K562 (cell line): ENCODE data around the gene SLC25A42. TPM values are rescaled to one million over a fixed set of nuclear protein-coding genes. Genes with fewer than 3 reads are reported as not detected.

Experiments
- CBFB ChIP-seq: sonication (generic); formaldehyde crosslinking; IDR thresholded peaks from 2 replicates; pipeline ENCODE4 v1.4.0; 2020; ENCODE audit warnings: mild to moderate bottlenecking, missing genetic modification reagents
- EP300 ChIP-seq: IDR thresholded peaks from 2 replicates; pipeline ENCODE4 v1.6.1; 2012; ENCODE audit warnings: low read length, improper control_type of control experiment
- GABPB1 ChIP-seq: sonication (generic); formaldehyde crosslinking; IDR thresholded peaks from 2 replicates; pipeline ENCODE4 v1.8.0; 2022; ENCODE audit warnings: mild to moderate bottlenecking, missing genetic modification reagents
- LARP7 ChIP-seq: fragments of 450-650 bp; IDR thresholded peaks from 2 replicates; pipeline ENCODE4 v1.6.1; 2016
- MEF2D ChIP-seq: conservative IDR thresholded peaks from 2 replicates; pipeline ENCODE4 v1.6.1; 2016; ENCODE audit warnings: low read depth, missing genetic modification characterization, missing compliant biosample characterization
- NFYB ChIP-seq: IDR thresholded peaks from 2 replicates; pipeline ENCODE4 v1.6.1; 2011; ENCODE audit warnings: mild to moderate bottlenecking, moderate library complexity; ENCODE audit not compliant: insufficient read length; ENCODE audit errors: extremely low read depth
- PHF8 ChIP-seq: fragments of 200-600 bp; sonication (generic); IDR thresholded peaks from 2 replicates; pipeline ENCODE4 v1.6.1; 2012; ENCODE audit warnings: mixed run types, mild to moderate bottlenecking, inconsistent platforms, low read length, moderate library complexity, borderline replicate concordance
- U2AF1 ChIP-seq: fragments of 200-400 bp; formaldehyde crosslinking; optimal IDR thresholded peaks from 2 replicates; pipeline ENCODE3; 2017; ENCODE audit warnings: mild to moderate bottlenecking, low read depth, low read length, moderate library complexity
- ZBTB8A ChIP-seq: fragments of 450-650 bp; IDR thresholded peaks from 2 replicates; pipeline ENCODE4 v1.6.1; 2018; ENCODE audit warnings: mild to moderate bottlenecking, moderate library complexity; ENCODE audit not compliant: partially characterized antibody
- ZNF165 ChIP-seq: fragments of 250-450 bp; sonication (Bioruptor Pico); IDR thresholded peaks from 2 replicates; pipeline ENCODE4 v1.4.0; 2020; ENCODE audit warnings: borderline replicate concordance
- polyA plus RNA-seq, 8 experiments: library from polyadenylated mRNA; depleted of rRNA in 4 of 8; stranded (reverse) in 5 of 8; unstranded in 3 of 8; fragments of >200 nt; fragmentation: Nextera tagmentation in 2 of 8; fragmentation: Illumina TruSeq in 1 of 8; extraction: Ambion mirVana in 2 of 8; extraction: Trizol in 1 of 8; gene quantifications; 2 replicates each; pipeline versions ENCODE4 v1.2.1 to v1.2.3, GENCODE V29; 2011 to 2014; ENCODE audit warnings: inconsistent platforms in 1 of 8, missing spikeins in 1 of 8
- total RNA-seq, 7 experiments: library from RNA; depleted of rRNA in 6 of 7; stranded (reverse); fragments of >200 nt in 6 of 7; fragmentation: Illumina TruSeq in 2 of 7; extraction: Trizol in 2 of 7; gene quantifications; 2 replicates each; pipeline versions ENCODE4 v1.2.1 to v1.2.3, GENCODE V29; 2011 to 2021; ENCODE audit warnings: low replicate concordance in 1 of 7
- TF ChIP-seq, protein P1 (sequence below), 2 experiments: fragments of 450-650 bp; IDR thresholded peaks; 2 replicates each; pipeline ENCODE4 v1.6.1; 2016; ENCODE audit warnings: mild to moderate bottlenecking in 2 of 2, borderline replicate concordance in 1 of 2, low read depth in 1 of 2, moderate library complexity in 1 of 2
- TF ChIP-seq, protein P2 (sequence below), 2 experiments: IDR thresholded peaks; 2 replicates each; pipeline ENCODE4 v1.6.1; 2012; ENCODE audit warnings: improper control_type of control experiment in 2 of 2, low read depth in 2 of 2, low read length in 2 of 2, borderline replicate concordance in 1 of 2
- TF ChIP-seq, protein P3 (sequence below): fragments of 250-450 bp; sonication (Bioruptor Pico); IDR thresholded peaks from 2 replicates; pipeline ENCODE4 v1.9.0; 2021; ENCODE audit warnings: mild to moderate bottlenecking

Gene SLC25A42
- total and polyA plus RNA-seq, 9 of the 15 experiments (the other 6 are each of a cell fraction or from before 2014, with no cell fraction given), result 0.59 to 32.2 (median 14.1) TPM

DNA sequence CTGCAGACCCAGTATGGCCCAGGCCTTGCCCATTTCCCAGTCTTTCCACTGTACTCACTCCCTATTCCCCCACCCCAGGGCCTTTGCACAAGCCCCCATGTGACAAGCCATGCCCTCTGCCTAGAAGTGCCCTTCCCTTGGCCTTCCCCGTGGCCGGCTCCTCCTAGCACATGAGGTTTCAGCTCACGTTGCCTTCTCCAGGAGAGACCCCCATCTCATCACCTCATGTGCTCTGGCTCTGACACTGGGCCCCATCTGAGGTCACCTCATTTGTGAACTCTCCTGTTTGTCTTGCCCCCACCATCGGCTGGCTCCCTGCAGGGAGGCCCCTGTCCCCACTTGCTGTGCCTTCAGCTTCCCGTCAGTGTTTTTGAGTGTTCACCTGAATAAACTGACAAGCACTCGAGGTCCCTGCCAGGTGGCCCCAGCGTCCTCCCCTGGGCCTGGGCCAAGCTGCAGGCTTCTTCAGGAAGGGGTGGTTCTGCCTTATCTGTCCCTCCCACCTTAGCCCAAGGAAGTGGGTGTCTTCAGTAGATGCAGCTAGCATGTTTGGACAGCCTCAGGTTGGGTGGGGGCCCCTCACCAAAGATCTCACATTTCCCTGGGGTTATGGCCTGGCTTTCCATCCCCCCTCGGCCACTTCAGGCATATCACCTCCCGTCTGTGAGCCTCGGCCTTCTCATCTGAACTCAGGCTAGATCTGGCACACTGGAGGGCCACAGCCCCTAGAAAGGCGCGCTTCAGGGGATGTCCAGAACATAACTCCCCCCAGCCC is 3.8 kb upstream of the SLC25A42 start (continued):
- TF ChIP-seq NFYB (no peak), MEF2D (tag) (no peak), ZNF165 (CRISPR knock-in tag) (no peak), U2AF1 (no peak), ZBTB8A (no peak), CBFB (CRISPR knock-in tag) (no peak), PHF8 (peak; percentile 33; the same call in 1 of the 2 replicates), EP300 (peak; percentile 96), GABPB1 (CRISPR knock-in tag) (peak; percentile 60; the same call in 1 of the 2 replicates), LARP7 (peak; percentile 75)
- TF ChIP-seq, protein P1, sequence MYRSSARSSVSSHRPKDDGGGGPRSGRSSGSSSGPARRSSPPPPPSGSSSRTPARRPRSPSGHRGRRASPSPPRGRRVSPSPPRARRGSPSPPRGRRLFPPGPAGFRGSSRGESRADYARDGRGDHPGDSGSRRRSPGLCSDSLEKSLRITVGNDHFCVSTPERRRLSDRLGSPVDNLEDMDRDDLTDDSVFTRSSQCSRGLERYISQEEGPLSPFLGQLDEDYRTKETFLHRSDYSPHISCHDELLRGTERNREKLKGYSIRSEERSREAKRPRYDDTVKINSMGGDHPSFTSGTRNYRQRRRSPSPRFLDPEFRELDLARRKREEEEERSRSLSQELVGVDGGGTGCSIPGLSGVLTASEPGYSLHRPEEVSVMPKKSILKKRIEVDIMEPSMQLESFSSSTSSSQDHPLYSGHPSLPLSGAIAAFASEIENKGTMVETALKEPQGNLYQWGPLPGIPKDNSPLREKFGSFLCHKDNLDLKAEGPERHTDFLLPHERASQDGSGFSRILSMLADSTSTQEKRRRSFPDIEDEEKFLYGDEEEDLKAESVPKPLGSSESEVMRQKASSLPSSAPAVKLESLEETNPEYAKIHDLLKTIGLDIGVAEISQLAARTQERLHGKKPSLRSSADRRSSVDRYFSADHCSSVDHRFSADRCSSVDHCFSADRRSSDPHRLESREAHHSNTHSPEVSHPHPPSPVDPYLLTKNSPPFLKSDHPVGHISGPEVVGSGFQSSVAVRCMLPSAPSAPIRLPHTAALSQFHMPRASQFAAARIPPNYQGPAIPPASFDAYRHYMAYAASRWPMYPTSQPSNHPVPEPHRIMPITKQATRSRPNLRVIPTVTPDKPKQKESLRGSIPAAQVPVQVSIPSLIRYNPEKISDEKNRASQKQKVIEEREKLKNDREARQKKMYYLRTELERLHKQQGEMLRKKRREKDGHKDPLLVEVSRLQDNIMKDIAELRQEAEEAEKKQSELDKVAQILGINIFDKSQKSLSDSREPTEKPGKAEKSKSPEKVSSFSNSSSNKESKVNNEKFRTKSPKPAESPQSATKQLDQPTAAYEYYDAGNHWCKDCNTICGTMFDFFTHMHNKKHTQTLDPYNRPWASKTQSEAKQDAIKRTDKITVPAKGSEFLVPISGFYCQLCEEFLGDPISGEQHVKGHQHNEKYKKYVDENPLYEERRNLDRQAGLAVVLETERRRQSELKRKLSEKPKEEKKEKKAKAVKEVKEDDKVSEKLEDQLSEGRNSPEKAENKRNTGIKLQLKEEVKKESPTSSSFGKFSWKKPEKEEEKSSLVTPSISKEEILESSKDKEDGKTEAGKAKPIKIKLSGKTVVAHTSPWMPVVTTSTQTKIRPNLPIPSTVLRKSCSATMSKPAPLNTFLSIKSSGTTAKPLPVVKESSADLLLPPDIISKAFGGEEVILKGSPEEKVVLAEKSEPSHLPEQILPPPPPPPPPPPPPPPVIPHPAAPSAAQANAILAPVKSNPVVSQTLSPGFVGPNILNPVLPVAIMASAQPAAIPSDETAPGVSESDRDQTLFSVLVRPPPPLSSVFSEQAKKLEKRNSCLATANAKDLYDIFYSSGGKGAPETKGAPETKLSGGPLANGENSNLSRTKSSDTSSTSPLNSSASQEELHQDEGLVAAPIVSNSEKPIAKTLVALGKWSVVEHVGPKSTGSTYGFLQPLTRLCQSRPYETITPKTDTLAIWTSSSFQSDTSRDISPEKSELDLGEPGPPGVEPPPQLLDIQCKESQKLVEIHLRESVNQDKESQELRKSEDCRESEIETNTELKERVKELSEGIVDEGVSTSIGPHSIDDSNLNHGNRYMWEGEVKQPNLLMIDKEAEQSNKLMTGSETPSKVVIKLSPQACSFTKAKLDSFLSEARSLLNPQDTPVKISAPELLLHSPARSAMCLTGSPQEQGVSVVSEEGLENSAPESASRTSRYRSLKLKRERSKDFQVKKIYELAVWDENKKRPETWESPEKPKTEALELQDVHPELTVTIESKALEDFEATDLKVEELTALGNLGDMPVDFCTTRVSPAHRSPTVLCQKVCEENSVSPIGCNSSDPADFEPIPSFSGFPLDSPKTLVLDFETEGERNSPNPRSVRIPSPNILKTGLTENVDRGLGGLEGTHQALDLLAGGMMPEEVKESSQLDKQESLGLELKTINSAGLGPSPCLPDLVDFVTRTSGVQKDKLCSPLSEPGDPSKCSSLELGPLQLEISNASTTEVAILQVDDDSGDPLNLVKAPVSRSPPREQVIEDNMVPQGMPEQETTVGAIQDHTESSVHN (IDR thresholded peaks at IDR 0.05; ENCODE audit: borderline replicate concordance in 1 of 2, low read depth in 1 of 2), result no peak
- TF ChIP-seq, protein P2, sequence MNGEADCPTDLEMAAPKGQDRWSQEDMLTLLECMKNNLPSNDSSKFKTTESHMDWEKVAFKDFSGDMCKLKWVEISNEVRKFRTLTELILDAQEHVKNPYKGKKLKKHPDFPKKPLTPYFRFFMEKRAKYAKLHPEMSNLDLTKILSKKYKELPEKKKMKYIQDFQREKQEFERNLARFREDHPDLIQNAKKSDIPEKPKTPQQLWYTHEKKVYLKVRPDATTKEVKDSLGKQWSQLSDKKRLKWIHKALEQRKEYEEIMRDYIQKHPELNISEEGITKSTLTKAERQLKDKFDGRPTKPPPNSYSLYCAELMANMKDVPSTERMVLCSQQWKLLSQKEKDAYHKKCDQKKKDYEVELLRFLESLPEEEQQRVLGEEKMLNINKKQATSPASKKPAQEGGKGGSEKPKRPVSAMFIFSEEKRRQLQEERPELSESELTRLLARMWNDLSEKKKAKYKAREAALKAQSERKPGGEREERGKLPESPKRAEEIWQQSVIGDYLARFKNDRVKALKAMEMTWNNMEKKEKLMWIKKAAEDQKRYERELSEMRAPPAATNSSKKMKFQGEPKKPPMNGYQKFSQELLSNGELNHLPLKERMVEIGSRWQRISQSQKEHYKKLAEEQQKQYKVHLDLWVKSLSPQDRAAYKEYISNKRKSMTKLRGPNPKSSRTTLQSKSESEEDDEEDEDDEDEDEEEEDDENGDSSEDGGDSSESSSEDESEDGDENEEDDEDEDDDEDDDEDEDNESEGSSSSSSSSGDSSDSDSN (IDR thresholded peaks at IDR 0.05; ENCODE audit: borderline replicate concordance in 1 of 2, low read depth in 2 of 2, low read length in 2 of 2), result peak; percentile 72 to 89; a peak in 3 of 4 replicates
- TF ChIP-seq, protein P3, sequence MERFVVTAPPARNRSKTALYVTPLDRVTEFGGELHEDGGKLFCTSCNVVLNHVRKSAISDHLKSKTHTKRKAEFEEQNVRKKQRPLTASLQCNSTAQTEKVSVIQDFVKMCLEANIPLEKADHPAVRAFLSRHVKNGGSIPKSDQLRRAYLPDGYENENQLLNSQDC (CRISPR knock-in tag), result 0 out of 2 replicates have a peak, but pooled peaks have one; percentile 51
